Measurements from ENCODE around the gene MLLT3.
A peak's percentile ranks its signal among the peaks of the same experiment; 100 is the strongest.
"Not testable (repeated sequence)": the region's sequence is repeated elsewhere in the genome, so short reads cannot be mapped to it uniquely, and the experiment has no call there.

Gene MLLT3

GRCh38 chr9:20622330-20623020, at the start of gene MLLT3:
Gene MLLT3, minus strand, starts transcription at chr9:20622499.
- peak; percentile 85 for DNase-seq

GRCh38 chr9:20671635-20672034, 49.3 kb upstream of the MLLT3 start:
- no peak for DNase-seq

GRCh38 chr9:20670395-20670794, 48.1 kb upstream of the MLLT3 start:
- no peak for DNase-seq

- DNase-seq, result no peak
These were observed 42.2 kb upstream of the MLLT3 start for GRCh38 chr9:20664501-20664900.

- DNase-seq, result no peak
These were observed 40.8 kb upstream of the MLLT3 start for GRCh38 chr9:20663133-20663532.

GRCh38 chr9:20662156-20662555, 39.9 kb upstream of the MLLT3 start:
- no peak for DNase-seq

GRCh38 chr9:20659474-20659967, 37.2 kb upstream of the MLLT3 start:
- DNase-seq, result no peak

GRCh38 chr9:20658677-20659473, 36.6 kb upstream of the MLLT3 start:
- DNase-seq, result peak; percentile 7

GRCh38 chr9:20658246-20658667, 36.0 kb upstream of the MLLT3 start:
- not testable (repeated sequence) for DNase-seq

GRCh38 chr9:20651939-20652338, 29.6 kb upstream of the MLLT3 start:
- no peak for DNase-seq

GRCh38 chr9:20650750-20651299, 28.5 kb upstream of the MLLT3 start:
- no peak for DNase-seq

- no peak for DNase-seq
These were observed 28.0 kb upstream of the MLLT3 start for GRCh38 chr9:20650313-20650712.

- DNase-seq, result peak; percentile 27
These were observed 27.1 kb upstream of the MLLT3 start for GRCh38 chr9:20649381-20649780.

- DNase-seq, result no peak
These were observed 24.4 kb upstream of the MLLT3 start for GRCh38 chr9:20646656-20647055.

GRCh38 chr9:20643660-20644059, 21.4 kb upstream of the MLLT3 start:
- DNase-seq, result no peak

- no peak for DNase-seq
These were observed 19.7 kb upstream of the MLLT3 start for GRCh38 chr9:20642045-20642444.

- peak; percentile 86 for DNase-seq
These were observed 18.3 kb upstream of the MLLT3 start for GRCh38 chr9:20640331-20641187.

- no peak for DNase-seq
These were observed 14.7 kb upstream of the MLLT3 start for GRCh38 chr9:20636888-20637440.

- no peak for DNase-seq
These were observed 12.6 kb upstream of the MLLT3 start for GRCh38 chr9:20634895-20635294.

- DNase-seq, result no peak
These were observed 10.4 kb upstream of the MLLT3 start for GRCh38 chr9:20632705-20633104.

- DNase-seq, result no peak
These were observed 8.1 kb upstream of the MLLT3 start for GRCh38 chr9:20630241-20630943.

- DNase-seq, result no peak
These were observed 2.7 kb upstream of the MLLT3 start for GRCh38 chr9:20625003-20625349.
